ENCODE data around the gene TTC12. TPM values are rescaled to one million over a fixed set of nuclear protein-coding genes. Genes with fewer than 3 reads are reported as not detected.

The TTC12 gene
- total and polyA plus RNA-seq, 2 donors (not counting 3 experiments of a cell fraction or from before 2014, with no cell fraction given) = 2.2 to 2.9 TPM

DNA sequence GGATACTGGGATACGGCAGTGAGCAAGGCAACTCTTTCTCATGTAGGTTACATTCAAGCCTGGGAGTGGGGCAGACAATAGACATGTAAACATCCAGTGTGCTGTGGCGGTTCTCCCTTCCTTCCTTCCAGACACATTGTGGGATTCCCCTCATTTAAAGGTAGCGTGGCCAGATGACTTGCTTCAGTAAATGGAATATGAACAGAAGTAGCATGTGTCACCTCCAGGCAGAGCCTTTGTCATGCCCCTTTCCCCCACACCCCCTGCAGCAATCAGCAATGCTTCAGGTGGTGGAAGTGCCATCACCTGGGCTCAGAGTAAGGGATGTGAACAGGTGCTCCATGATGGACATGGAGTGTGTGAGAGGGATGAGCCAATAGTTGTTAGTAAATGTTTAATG, 34.8 kb upstream of the TTC12 start:
- no peaks in the 10 kb centered on the region for H3K4me1 ChIP-seq (ENCODE audit: control insufficient read depth, extremely low read depth, insufficient read depth, low read length)
- TF ChIP-seq JUN (IDR thresholded peaks at IDR 0.05; ENCODE audit: borderline replicate concordance, insufficient read depth, insufficient read length, low read depth) (no peak), EZH2 (IDR thresholded peaks at IDR 0.05; ENCODE audit: borderline replicate concordance, low read depth, low read length, severe bottlenecking) (no peak), GATA2 (IDR thresholded peaks at IDR 0.05; ENCODE audit: insufficient read depth, insufficient read length, low read depth, low read length) (no peak), MYC (IDR thresholded peaks at IDR 0.05; ENCODE audit: low read depth, low read length) (no peak), POLR2A (IDR thresholded peaks at IDR 0.05; ENCODE audit: low read depth, low read length) (no peak), POLR2AphosphoS5 (IDR thresholded peaks at IDR 0.05; ENCODE audit: insufficient read depth, low read depth, low read length) (no peak), FOS (IDR thresholded peaks at IDR 0.05; ENCODE audit: borderline replicate concordance, insufficient read depth, low read length) (no peak)
- TF ChIP-seq, protein P1, sequence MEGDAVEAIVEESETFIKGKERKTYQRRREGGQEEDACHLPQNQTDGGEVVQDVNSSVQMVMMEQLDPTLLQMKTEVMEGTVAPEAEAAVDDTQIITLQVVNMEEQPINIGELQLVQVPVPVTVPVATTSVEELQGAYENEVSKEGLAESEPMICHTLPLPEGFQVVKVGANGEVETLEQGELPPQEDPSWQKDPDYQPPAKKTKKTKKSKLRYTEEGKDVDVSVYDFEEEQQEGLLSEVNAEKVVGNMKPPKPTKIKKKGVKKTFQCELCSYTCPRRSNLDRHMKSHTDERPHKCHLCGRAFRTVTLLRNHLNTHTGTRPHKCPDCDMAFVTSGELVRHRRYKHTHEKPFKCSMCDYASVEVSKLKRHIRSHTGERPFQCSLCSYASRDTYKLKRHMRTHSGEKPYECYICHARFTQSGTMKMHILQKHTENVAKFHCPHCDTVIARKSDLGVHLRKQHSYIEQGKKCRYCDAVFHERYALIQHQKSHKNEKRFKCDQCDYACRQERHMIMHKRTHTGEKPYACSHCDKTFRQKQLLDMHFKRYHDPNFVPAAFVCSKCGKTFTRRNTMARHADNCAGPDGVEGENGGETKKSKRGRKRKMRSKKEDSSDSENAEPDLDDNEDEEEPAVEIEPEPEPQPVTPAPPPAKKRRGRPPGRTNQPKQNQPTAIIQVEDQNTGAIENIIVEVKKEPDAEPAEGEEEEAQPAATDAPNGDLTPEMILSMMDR (IDR thresholded peaks at IDR 0.05; ENCODE audit: extremely low read depth in 1 of 2, insufficient read depth in 1 of 2, low read depth in 1 of 2, low read length in 2 of 2) = no peak
- TF ChIP-seq, protein P2, sequence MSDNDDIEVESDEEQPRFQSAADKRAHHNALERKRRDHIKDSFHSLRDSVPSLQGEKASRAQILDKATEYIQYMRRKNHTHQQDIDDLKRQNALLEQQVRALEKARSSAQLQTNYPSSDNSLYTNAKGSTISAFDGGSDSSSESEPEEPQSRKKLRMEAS (IDR thresholded peaks at IDR 0.05; ENCODE audit: insufficient read depth, insufficient read length) = no peak
- no peak for FAIRE-seq

More for the DNA sequence above, 34.8 kb upstream of the TTC12 start:
- H4K20me1 ChIP-seq (replicated peaks; ENCODE audit: control insufficient read depth, extremely low read depth, insufficient read depth, low read length) = no peaks in the 10 kb centered on the region
- ChIA-PET POLR2A (no interaction called here), CTCF (no interaction called here)
- no peak overlapping the region for H3K4me2 ChIP-seq (ENCODE audit: insufficient read depth, low read length)
- no peak overlapping the region for H3K27ac ChIP-seq (ENCODE audit: insufficient read depth, low read depth, low read length)
- intact Hi-C loops (cut with micrococcal nuclease) = no loop called here
- no TSS peak for BruUV-seq (replicated peaks)
- H3K79me2 ChIP-seq (ENCODE audit: control insufficient read depth, insufficient read depth, low read length) = no peaks in the 10 kb centered on the region
- no peak for DNase-seq (ENCODE audit: low read depth, low spot score)
- no peaks in the 10 kb centered on the region for H3K27me3 ChIP-seq (ENCODE audit: control insufficient read depth in 2 of 2, insufficient read depth in 2 of 2, low read length in 2 of 2)
- H2AFZ ChIP-seq (ENCODE audit: low read depth, low read length) = no peak overlapping the region
- H3K9me1 ChIP-seq (replicated peaks; ENCODE audit: control insufficient read depth, extremely low read depth, insufficient read depth, low read length) = no peaks in the 10 kb centered on the region
- no peaks in the 10 kb centered on the region for H3K9me3 ChIP-seq (replicated peaks; ENCODE audit: control insufficient read depth, insufficient read depth, low read length)
- no peak overlapping the region for H3K4me3 ChIP-seq (replicated peaks in 1 of 3; ENCODE audit: insufficient read depth in 1 of 3, low read depth in 1 of 3, low read length in 3 of 3)
- dilution Hi-C loops (cut with MboI; ENCODE audit: extremely low pct_ligation_motif_present, low sequenced_read_pairs) = no loop called here
- no peak overlapping the region for H3K9ac ChIP-seq (replicated peaks; ENCODE audit: extremely low read depth, insufficient read depth, low read length)
- no peaks in the 10 kb centered on the region for H3K36me3 ChIP-seq (ENCODE audit: control insufficient read depth in 2 of 2, extremely low read depth in 1 of 2, insufficient read depth in 2 of 2, low read length in 2 of 2)
